ENCODE results near the gene E2F2.

DNA sequence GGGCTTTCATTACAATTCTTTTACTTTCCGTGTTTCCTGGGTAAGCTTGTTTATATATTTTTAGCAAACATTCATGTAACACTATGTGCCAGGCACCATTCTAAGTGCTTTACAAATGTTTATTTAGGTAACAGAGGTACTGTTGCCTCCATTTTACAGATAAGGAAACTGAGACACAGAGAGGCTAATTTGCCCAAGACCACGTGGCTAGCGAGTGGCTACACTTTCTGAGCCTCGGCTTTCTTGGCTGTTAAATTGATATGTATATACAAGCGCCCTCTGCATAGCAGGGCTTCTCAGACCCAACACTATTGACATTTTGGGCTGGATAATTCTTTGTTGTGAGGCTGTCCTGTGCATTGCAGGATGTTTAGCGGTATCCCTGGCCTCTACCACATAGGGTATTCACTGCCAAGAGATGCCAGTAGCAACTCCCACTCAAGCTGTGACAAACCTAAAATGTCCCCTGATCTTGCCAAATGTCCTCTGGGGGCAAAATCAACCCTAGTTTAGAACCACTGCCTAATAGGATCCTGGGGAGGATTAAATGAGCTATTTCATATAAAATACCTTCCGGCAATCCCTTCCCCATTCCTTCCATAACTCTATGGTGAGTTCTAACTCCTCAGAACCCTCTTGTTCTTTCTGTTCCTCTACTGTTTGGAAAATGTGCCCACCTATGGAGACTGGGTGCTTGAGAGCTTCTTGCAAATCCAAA, 45.5 kb upstream of the E2F2 start:
- TF ChIP-seq, protein P1, sequence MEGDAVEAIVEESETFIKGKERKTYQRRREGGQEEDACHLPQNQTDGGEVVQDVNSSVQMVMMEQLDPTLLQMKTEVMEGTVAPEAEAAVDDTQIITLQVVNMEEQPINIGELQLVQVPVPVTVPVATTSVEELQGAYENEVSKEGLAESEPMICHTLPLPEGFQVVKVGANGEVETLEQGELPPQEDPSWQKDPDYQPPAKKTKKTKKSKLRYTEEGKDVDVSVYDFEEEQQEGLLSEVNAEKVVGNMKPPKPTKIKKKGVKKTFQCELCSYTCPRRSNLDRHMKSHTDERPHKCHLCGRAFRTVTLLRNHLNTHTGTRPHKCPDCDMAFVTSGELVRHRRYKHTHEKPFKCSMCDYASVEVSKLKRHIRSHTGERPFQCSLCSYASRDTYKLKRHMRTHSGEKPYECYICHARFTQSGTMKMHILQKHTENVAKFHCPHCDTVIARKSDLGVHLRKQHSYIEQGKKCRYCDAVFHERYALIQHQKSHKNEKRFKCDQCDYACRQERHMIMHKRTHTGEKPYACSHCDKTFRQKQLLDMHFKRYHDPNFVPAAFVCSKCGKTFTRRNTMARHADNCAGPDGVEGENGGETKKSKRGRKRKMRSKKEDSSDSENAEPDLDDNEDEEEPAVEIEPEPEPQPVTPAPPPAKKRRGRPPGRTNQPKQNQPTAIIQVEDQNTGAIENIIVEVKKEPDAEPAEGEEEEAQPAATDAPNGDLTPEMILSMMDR (IDR thresholded peaks at IDR 0.05), result no peak
- no peak for TF ChIP-seq POLR2A (IDR thresholded peaks at IDR 0.05)

Data from heart left ventricle (tissue), 13 donors.